SHP77 treated with DMSO at 0.1 percent for 48 hours (cell line): ENCODE data around the gene PVALB.

Source experiments
- DNase-seq: peaks from one replicate; lab custom pipeline; 2025; lab: John Stamatoyannopoulos, UW

Gene PVALB

GRCh38 chr22:36772451-36772850 lies 44.4 kb downstream of the PVALB start:
- DNase-seq: no peak

GRCh38 chr22:36771356-36772063 lies 45.3 kb downstream of the PVALB start:
- no peak for DNase-seq

- DNase-seq: no peak
These were observed 46.2 kb downstream of the PVALB start for GRCh38 chr22:36770513-36771231.

- no peak for DNase-seq
These were observed 47.0 kb downstream of the PVALB start for GRCh38 chr22:36769541-36770512.

GRCh38 chr22:36768616-36769015 lies 48.2 kb downstream of the PVALB start:
- DNase-seq: no peak

- no peak for DNase-seq
These were observed 48.7 kb downstream of the PVALB start for GRCh38 chr22:36768141-36768540.

- no peak for DNase-seq
These were observed 49.6 kb downstream of the PVALB start for GRCh38 chr22:36767035-36767775.

- DNase-seq: no peak
These were observed 50.8 kb downstream of the PVALB start for GRCh38 chr22:36765943-36766450.

GRCh38 chr22:36765131-36765942 lies 51.5 kb downstream of the PVALB start:
- DNase-seq: no peak

- no peak for DNase-seq
These were observed 52.2 kb downstream of the PVALB start for GRCh38 chr22:36764641-36765040.

GRCh38 chr22:36764060-36764459 lies 52.8 kb downstream of the PVALB start:
- DNase-seq: no peak

GRCh38 chr22:36763576-36763975 lies 53.3 kb downstream of the PVALB start:
- no peak for DNase-seq

- DNase-seq: no peak
These were observed 54.1 kb downstream of the PVALB start for GRCh38 chr22:36762687-36763260.

- no peak for DNase-seq
These were observed 55.1 kb downstream of the PVALB start for GRCh38 chr22:36761553-36762240.

GRCh38 chr22:36760786-36761185 lies 56.0 kb downstream of the PVALB start:
- DNase-seq: no peak

- DNase-seq: no peak
These were observed 57.2 kb downstream of the PVALB start for GRCh38 chr22:36759481-36760159.

GRCh38 chr22:36758792-36759271 lies 58.0 kb downstream of the PVALB start:
- DNase-seq: no peak

GRCh38 chr22:36757668-36758211 lies 59.1 kb downstream of the PVALB start:
- DNase-seq: no peak
